HepG2 (cell line): ENCODE measurements around the gene UBE2QL1. TPM values are rescaled to one million over a fixed set of nuclear protein-coding genes. Genes with fewer than 3 reads are reported as not detected.

ENCODE experiments used
- ATAC-seq: fragments of 200-7000 bp; cut with Tn5 transposase; 3 replicates; pipeline ENCODE4 v1.9.1; 2020; ENCODE audit warnings: mild to moderate bottlenecking, moderate library complexity
- BruUV-seq: library from RNA; stranded (reverse); fragments of 400-500 nt; replicated peaks from 2 replicates; lab custom pipeline; 2021; lab: Mats Ljungman, UMichigan
- CTCF ChIA-PET: fragments of 300-600 bp; formaldehyde crosslinking; extraction: SDS; loops from one replicate; lab custom pipeline; 2021; ENCODE audit warnings: low total read pairs, inconsistent platforms, low intra/inter-chr PET ratio; lab: Yijun Ruan, JAX
- POLR2A ChIA-PET: fragments of 350-600 bp; sonication (Branson Sonifier 250); formaldehyde crosslinking; loops from one replicate; lab custom pipeline; 2020; ENCODE audit warnings: antibody characterized with exemption, inconsistent platforms; lab: Yijun Ruan, JAX
- DNase-seq: peaks from one replicate; pipeline ENCODE4 v3.0.0-alpha.2; 2015; ENCODE audit warnings: low spot score
- FAIRE-seq: peaks from 3 replicates; lab custom pipeline; 2011; peaks lifted over from hg19 to GRCh38; lab: Jason Lieb, UNC
- H2AFZ ChIP-seq: one replicate; pipeline ENCODE4 v1.6.1; 2011; ENCODE audit warnings: low read length, inconsistent platforms
- H3K27ac ChIP-seq: fragments of 300-600 bp; 3 replicates; pipeline ENCODE4 v1.8.0; 2011; ENCODE audit warnings: mixed run types, mild to moderate bottlenecking, mixed read lengths, low read length, inconsistent platforms; ENCODE audit not compliant: insufficient read depth; ENCODE audit errors: extremely low read length
- H3K27me3 ChIP-seq, 2 experiments: fragments of 200-600 bp in 1 of 2; 2 replicates in 1 of 2; 3 replicates in 1 of 2; pipeline versions ENCODE4 v1.6.0 to v1.8.0; 2011; ENCODE audit warnings: low read length in 2 of 2, mild to moderate bottlenecking in 2 of 2, moderate library complexity in 2 of 2, inconsistent platforms in 1 of 2; ENCODE audit not compliant: insufficient read depth in 2 of 2, control insufficient read depth in 1 of 2
- H3K36me3 ChIP-seq, 2 experiments: fragments of 200-600 bp in 1 of 2; replicated peaks in 1 of 2; 2 replicates in 1 of 2; 3 replicates in 1 of 2; pipeline versions ENCODE4 v1.5.1 to v1.8.0; 2011; ENCODE audit warnings: low read length in 2 of 2, inconsistent platforms in 1 of 2; ENCODE audit not compliant: insufficient read depth in 2 of 2, control insufficient read depth in 1 of 2
- H3K4me1 ChIP-seq: 2 replicates; pipeline ENCODE4 v1.5.1; 2012; ENCODE audit warnings: low read length, inconsistent platforms; ENCODE audit not compliant: insufficient read depth
- H3K4me2 ChIP-seq: 2 replicates; pipeline ENCODE4 v1.6.0; 2011; ENCODE audit warnings: low read depth, low read length, inconsistent platforms
- H3K4me3 ChIP-seq, 3 experiments: fragments of 200-600 bp in 1 of 3; sonication (generic), shearing (Covaris generic) in 1 of 3; replicated peaks in 1 of 3; 2 replicates each; pipeline ENCODE4 v1.5.1; 2011 to 2016; ENCODE audit warnings: low read length in 3 of 3, inconsistent platforms in 2 of 3, low read depth in 2 of 3, mild to moderate bottlenecking in 2 of 3, control low read depth in 1 of 3, mixed read lengths in 1 of 3; ENCODE audit not compliant: insufficient read depth in 1 of 3
- H3K79me2 ChIP-seq: one replicate; pipeline ENCODE4 v1.6.1; 2011; ENCODE audit warnings: low read length, inconsistent platforms; ENCODE audit not compliant: insufficient read depth
- H3K9ac ChIP-seq: 2 replicates; pipeline ENCODE4 v1.6.0; 2011; ENCODE audit warnings: mild to moderate bottlenecking, low read depth, low read length, inconsistent platforms; ENCODE audit not compliant: insufficient read depth
- H3K9me3 ChIP-seq: 2 replicates; pipeline ENCODE4 v1.5.1; 2012; ENCODE audit warnings: mild to moderate bottlenecking, low read length
- H4K20me1 ChIP-seq: 2 replicates; pipeline ENCODE4 v1.6.0; 2011; ENCODE audit warnings: inconsistent platforms, mild to moderate bottlenecking, low read length, moderate library complexity; ENCODE audit not compliant: insufficient read depth
- CC2D1A ChIP-seq: sonication (generic); formaldehyde crosslinking; IDR thresholded peaks from 2 replicates; pipeline ENCODE4 v1.8.1; 2023; ENCODE audit warnings: mild to moderate bottlenecking, missing genetic modification reagents
- CEBPG ChIP-seq: IDR thresholded peaks from 2 replicates; pipeline ENCODE4 v1.6.1; 2016
- GZF1 ChIP-seq: sonication (generic); formaldehyde crosslinking; IDR thresholded peaks from 2 replicates; pipeline ENCODE4 v1.5.1; 2020; ENCODE audit warnings: mild to moderate bottlenecking, missing genetic modification reagents
- HOXA5 ChIP-seq: sonication (generic); formaldehyde crosslinking; IDR thresholded peaks from 2 replicates; pipeline ENCODE4 v1.4.0; 2020; ENCODE audit warnings: missing genetic modification reagents
- KLF11 ChIP-seq: IDR thresholded peaks from 2 replicates; pipeline ENCODE4 v1.6.1; 2016; ENCODE audit warnings: missing compliant biosample characterization
- MBD4 ChIP-seq: IDR thresholded peaks from 2 replicates; pipeline ENCODE4 v1.6.1; 2012; ENCODE audit warnings: low read length, inconsistent platforms, borderline replicate concordance
- MLXIP ChIP-seq: sonication (generic); formaldehyde crosslinking; IDR thresholded peaks from 2 replicates; pipeline ENCODE4 v1.9.0; 2021; ENCODE audit warnings: missing genetic modification reagents, borderline replicate concordance
- NAIF1 ChIP-seq: sonication (generic); formaldehyde crosslinking; IDR thresholded peaks from 2 replicates; pipeline ENCODE4 v1.5.0; 2020; ENCODE audit warnings: mild to moderate bottlenecking, missing genetic modification reagents, borderline replicate concordance
- TMF1 ChIP-seq: sonication (generic); formaldehyde crosslinking; IDR thresholded peaks from 2 replicates; pipeline ENCODE4 v1.8.1; 2022; ENCODE audit warnings: low read depth, missing genetic modification reagents
- U2AF1 ChIP-seq: fragments of 200-400 bp; formaldehyde crosslinking; optimal IDR thresholded peaks from 2 replicates; pipeline ENCODE3; 2017; ENCODE audit warnings: mild to moderate bottlenecking, low read depth, low read length
- ZBTB3 ChIP-seq: sonication (generic); formaldehyde crosslinking; IDR thresholded peaks from 2 replicates; pipeline ENCODE4 v1.4.0; 2020; ENCODE audit warnings: low read depth, mild to moderate bottlenecking, moderate library complexity, missing genetic modification reagents, borderline replicate concordance
- ZMYM2 ChIP-seq: sonication (generic); formaldehyde crosslinking; IDR thresholded peaks from 2 replicates; pipeline ENCODE4 v1.8.0; 2022; ENCODE audit warnings: mild to moderate bottlenecking, missing genetic modification reagents
- ZNF136 ChIP-seq: sonication (generic); formaldehyde crosslinking; IDR thresholded peaks from 2 replicates; pipeline ENCODE4 v1.8.1; 2022; ENCODE audit warnings: low read depth, mild to moderate bottlenecking, moderate library complexity, missing genetic modification reagents
- ZNF543 ChIP-seq: sonication (generic); formaldehyde crosslinking; IDR thresholded peaks from 2 replicates; pipeline ENCODE4 v1.4.0; 2020; ENCODE audit warnings: mild to moderate bottlenecking, missing genetic modification reagents
- ZNF720 ChIP-seq: sonication (generic); formaldehyde crosslinking; IDR thresholded peaks from 2 replicates; pipeline ENCODE4 v1.4.0; 2020; ENCODE audit warnings: missing genetic modification reagents
- ZNF746 ChIP-seq: sonication (generic); formaldehyde crosslinking; IDR thresholded peaks from 2 replicates; pipeline ENCODE4 v1.8.0; 2022; ENCODE audit warnings: mild to moderate bottlenecking, missing genetic modification reagents
- ZNF777 ChIP-seq: sonication (generic); formaldehyde crosslinking; IDR thresholded peaks from 2 replicates; pipeline ENCODE4 v1.4.0; 2020; ENCODE audit warnings: missing genetic modification reagents
- WGBS: methylation state at CpG from one replicate; pipeline ENCODE4 v1.1.6; 2017; ENCODE audit warnings: low lambda C conversion rate; 5-methylcytosine and 5-hydroxymethylcytosine counted together
- in situ Hi-C: cut with HindIII; loops from 2 replicates; pipeline ENCODE4 v1.10.0; 2017; ENCODE audit warnings: low pct_unique_long_range_greater_than_20kb; ENCODE audit not compliant: extremely low pct_ligation_motif_present
- intact Hi-C: fragments of 100-400 bp; cut with micrococcal nuclease; formaldehyde crosslinking; loops from one replicate; pipeline ENCODE4 v1.10.0; 2022; ENCODE audit not compliant: unreplicated experiment
- polyA plus RNA-seq, 8 experiments: library from polyadenylated mRNA; depleted of rRNA in 3 of 8; stranded (reverse) in 7 of 8; unstranded in 1 of 8; fragments of >200 nt; fragmentation: Illumina TruSeq in 4 of 8; extraction: Trizol in 4 of 8; gene quantifications; 2 replicates each; pipeline versions ENCODE4 v1.2.1 to v1.2.3, GENCODE V29; 2011 to 2016; ENCODE audit warnings: low read depth in 4 of 8, missing spikeins in 1 of 8, mixed read lengths in 1 of 8; ENCODE audit not compliant: insufficient read depth in 1 of 8
- total RNA-seq, 5 experiments: library from RNA; depleted of rRNA; stranded (reverse); fragments of >200 nt; fragmentation: Illumina TruSeq; extraction: Trizol; gene quantifications; 2 replicates each; pipeline ENCODE4 v1.2.3, GENCODE V29; 2016; ENCODE audit warnings: low read depth in 1 of 5

UBE2QL1 gene
- total and polyA plus RNA-seq, 2 of the 13 experiments (the other 11 are each of a cell fraction or from before 2014, with no cell fraction given) = not detected

DNA sequence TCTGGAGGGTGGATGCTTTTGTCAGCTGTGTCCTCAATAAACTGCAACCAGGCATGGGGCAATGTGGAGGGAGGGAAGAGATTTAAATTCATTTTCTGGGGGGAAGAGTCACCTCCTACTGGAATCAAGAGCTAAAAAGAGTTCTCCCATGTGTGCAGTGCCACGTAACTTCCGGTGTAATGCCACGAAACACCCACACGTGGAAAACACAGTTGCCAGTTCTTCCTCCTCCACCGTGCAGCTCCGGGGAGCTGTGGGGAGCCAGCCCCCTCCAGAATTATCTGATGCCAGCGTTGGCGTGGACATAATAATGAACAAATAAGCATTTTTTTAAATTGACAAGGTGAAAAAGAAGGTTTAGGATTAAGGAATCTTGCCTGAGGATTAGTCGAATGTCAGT, 38.2 kb upstream of the UBE2QL1 start:
- ChIA-PET POLR2A (no interaction called here), CTCF (no interaction called here)
- no TSS peak for BruUV-seq
- peaks cover 0 to 4% of the 10 kb centered on the region in 2 experiments; a peak in 1 of 5 replicates for H3K27me3 ChIP-seq
- no peak for TF ChIP-seq HOXA5 (CRISPR knock-in tag)
- TF ChIP-seq NAIF1 (CRISPR knock-in tag) = no peak
- no peak for TF ChIP-seq ZNF777 (CRISPR knock-in tag)
- no peak for TF ChIP-seq ZNF543
- no peak for TF ChIP-seq KLF11
- TF ChIP-seq CC2D1A (CRISPR knock-in tag) = no peak
- TF ChIP-seq, all 625 proteins: peak for 0
- FAIRE-seq (no peak), ATAC-seq (no peak), DNase-seq (no peak)
- Histone ChIP-seq H3K9ac (no peak overlapping the region), H3K36me3 (no peaks in the 10 kb centered on the region), H3K27ac (no peak overlapping the region), H3K4me3 (no peak overlapping the region), H3K4me1 (no peaks in the 10 kb centered on the region), H3K9me3 (no peaks in the 10 kb centered on the region), H4K20me1 (no peaks in the 10 kb centered on the region), H2AFZ (no peak overlapping the region), H3K4me2 (no peak overlapping the region), H3K79me2 (no peaks in the 10 kb centered on the region)
- in situ Hi-C loops (no loop called here), intact Hi-C loops (no loop called here)
- 35% methylated on average over 9 of the region's 9 CpGs for WGBS

GRCh38 chr5:6411141-6411540, 37.5 kb upstream of the UBE2QL1 start:
- Histone ChIP-seq H3K9ac (no peak overlapping the region), H3K4me3 (no peak overlapping the region), H3K4me1 (no peaks in the 10 kb centered on the region), H4K20me1 (no peaks in the 10 kb centered on the region), H3K27ac (no peak overlapping the region), H3K27me3 (peaks cover 0 to 4% of the 10 kb centered on the region in 2 experiments; a peak in 1 of 5 replicates), H2AFZ (no peak overlapping the region), H3K9me3 (no peaks in the 10 kb centered on the region), H3K79me2 (no peaks in the 10 kb centered on the region), H3K4me2 (no peak overlapping the region), H3K36me3 (no peaks in the 10 kb centered on the region)
- ATAC-seq (no peak), FAIRE-seq (no peak), DNase-seq (no peak)
- CTCF ChIA-PET = no interaction called here
- TF ChIP-seq ZBTB3 (CRISPR knock-in tag) = no peak
- TF ChIP-seq ZMYM2 (CRISPR knock-in tag) = no peak
- no peak for TF ChIP-seq GZF1 (CRISPR knock-in tag)
- TF ChIP-seq MBD4 = no peak
- TF ChIP-seq U2AF1 = no peak
- no peak for TF ChIP-seq ZNF720 (CRISPR knock-in tag)
- TF ChIP-seq ZNF746 (CRISPR knock-in tag) = no peak
- TF ChIP-seq CEBPG (CRISPR knock-in tag) = no peak
- no peak for TF ChIP-seq ZNF136 (CRISPR knock-in tag)
- no peak for TF ChIP-seq TMF1
- TF ChIP-seq MLXIP (CRISPR knock-in tag) = no peak
- BruUV-seq = no TSS peak
- 83% methylated on average over 13 of the region's 15 CpGs for WGBS
- POLR2A ChIA-PET = no interaction called here
- intact Hi-C loops (no loop called here), in situ Hi-C loops (no loop called here)
